GM18508 (cell line): ENCODE measurements around the gene MRC1.
"Not testable (repeated sequence)": the region's sequence is repeated elsewhere in the genome, so short reads cannot be mapped to it uniquely, and the experiment has no call there.

ENCODE experiments used
- ATAC-seq: cut with Tn5 transposase; IDR thresholded peaks from one replicate; pipeline ENCODE4 v1.9.1; 2021; ENCODE audit warnings: moderate number of reproducible peaks; ENCODE audit not compliant: insufficient read depth, unreplicated experiment

Gene MRC1

GRCh38 chr10:17882557-17882956 is 73.4 kb downstream of the MRC1 start:
- ATAC-seq = no peak

DNA sequence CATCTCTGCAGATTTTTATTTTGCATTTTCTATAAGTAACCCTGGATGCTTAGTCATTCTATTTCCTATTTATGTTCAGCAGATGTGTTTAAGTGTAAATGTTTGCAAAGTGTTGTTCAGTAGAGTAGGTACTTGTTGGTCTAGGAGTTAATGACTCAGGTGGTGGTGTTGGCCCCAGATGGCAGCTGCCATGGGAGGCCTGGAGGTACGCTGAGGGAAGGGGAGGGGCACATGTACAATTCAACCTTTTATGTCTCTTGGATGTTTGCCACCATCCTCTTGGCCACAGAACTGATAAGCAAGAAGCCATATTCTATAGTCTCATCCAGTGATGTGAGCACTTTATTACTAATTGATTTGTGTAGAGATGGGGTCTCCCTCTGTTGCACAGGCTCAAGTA is 74.5 kb downstream of the MRC1 start:
- no peak for ATAC-seq

- no peak for ATAC-seq
These were observed 79.0 kb downstream of the MRC1 start for GRCh38 chr10:17888189-17888588.

- ATAC-seq = no peak
These were observed 82.3 kb downstream of the MRC1 start for GRCh38 chr10:17891435-17891834.

DNA sequence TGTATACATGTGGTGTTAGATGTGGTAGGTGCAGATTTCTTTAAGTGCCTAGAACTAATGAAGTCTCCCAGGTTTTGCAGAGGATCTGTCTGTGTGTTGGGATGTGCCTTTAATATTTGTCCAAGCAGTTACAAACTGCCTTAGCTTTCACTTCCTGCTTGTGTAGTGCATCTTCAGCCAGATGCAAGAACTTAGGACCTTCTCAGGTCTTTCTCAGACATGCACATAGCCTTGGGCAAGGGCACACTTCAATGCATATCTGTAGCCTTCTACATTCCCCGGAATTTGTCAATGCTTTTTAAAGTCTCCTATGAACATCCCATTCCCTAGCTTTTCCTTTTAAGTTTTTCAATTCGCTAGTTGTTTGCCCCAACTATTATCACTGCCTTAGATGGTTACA is 95.4 kb downstream of the MRC1 start:
- no peak for ATAC-seq

GRCh38 chr10:17905491-17905890 is 96.3 kb downstream of the MRC1 start:
- ATAC-seq = no peak

- ATAC-seq = no peak
These were observed 96.9 kb downstream of the MRC1 start for GRCh38 chr10:17906002-17906401.

DNA sequence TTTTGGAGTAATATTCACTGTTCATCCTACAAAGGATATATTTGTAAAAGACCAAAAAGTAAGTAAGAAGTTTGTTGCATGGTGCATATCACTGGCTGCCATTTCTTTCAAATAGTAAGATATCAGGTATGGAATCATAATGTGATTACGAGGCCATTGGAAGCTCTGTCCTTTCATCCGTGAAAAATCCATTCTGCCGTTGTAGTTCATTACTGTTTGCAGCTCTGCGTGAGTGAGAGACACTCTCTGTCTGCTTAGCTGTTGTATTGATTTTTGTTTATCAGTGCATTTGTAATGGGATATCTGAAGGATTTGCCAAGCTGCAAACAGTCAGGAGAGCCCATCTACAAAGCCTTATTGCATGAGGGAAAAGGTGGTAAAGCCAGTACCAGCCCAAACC is 98.5 kb downstream of the MRC1 start:
- no peak for ATAC-seq

DNA sequence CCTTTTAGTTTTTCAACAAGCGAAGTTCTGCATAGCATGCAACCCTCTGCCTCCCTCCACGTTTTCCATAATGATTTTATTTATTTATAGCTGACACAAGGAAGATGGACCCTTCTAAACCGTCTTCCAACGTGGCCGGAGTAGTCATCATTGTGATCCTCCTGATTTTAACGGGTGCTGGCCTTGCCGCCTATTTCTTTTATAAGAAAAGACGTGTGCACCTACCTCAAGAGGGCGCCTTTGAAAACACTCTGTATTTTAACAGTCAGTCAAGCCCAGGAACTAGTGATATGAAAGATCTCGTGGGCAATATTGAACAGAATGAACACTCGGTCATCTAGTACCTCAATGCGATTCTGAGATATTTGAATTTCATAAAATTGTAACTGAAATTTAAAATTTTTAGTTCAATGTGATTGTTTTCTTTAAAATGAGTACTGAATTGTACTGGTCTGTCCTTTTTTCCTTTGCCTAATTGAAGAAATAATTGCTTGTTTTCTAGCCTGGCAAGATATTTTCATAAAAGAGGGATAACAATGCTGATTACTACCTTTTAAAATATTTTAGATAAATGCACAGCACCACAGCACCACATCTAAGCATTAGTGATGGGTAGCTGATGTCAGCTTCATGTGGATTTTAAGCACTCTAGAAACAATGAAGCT is 101.1 kb downstream of the MRC1 start:
- ATAC-seq = no peak

GRCh38 chr10:17912754-17913153 is 103.6 kb downstream of the MRC1 start:
- ATAC-seq = no peak

DNA sequence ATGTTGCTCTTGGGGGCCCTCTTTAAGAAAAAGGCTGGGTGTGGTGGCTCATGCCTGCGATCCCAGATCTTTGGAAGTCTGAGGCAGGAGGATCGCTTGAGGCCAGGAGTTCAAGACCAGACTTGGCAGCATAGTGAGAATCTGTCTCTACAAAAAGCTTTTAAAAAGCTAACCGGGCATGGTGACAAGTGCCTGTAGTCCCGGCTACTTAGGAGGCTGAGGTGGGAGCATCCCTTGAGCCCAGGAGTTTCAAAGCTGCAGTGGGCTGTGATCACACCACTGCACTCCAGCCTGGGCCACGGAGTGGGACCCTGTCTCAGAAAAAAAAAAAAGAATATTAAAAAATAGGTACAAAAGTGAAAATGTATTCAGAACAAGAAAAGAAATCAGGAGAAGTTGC is 104.5 kb downstream of the MRC1 start:
- no peak for ATAC-seq

DNA sequence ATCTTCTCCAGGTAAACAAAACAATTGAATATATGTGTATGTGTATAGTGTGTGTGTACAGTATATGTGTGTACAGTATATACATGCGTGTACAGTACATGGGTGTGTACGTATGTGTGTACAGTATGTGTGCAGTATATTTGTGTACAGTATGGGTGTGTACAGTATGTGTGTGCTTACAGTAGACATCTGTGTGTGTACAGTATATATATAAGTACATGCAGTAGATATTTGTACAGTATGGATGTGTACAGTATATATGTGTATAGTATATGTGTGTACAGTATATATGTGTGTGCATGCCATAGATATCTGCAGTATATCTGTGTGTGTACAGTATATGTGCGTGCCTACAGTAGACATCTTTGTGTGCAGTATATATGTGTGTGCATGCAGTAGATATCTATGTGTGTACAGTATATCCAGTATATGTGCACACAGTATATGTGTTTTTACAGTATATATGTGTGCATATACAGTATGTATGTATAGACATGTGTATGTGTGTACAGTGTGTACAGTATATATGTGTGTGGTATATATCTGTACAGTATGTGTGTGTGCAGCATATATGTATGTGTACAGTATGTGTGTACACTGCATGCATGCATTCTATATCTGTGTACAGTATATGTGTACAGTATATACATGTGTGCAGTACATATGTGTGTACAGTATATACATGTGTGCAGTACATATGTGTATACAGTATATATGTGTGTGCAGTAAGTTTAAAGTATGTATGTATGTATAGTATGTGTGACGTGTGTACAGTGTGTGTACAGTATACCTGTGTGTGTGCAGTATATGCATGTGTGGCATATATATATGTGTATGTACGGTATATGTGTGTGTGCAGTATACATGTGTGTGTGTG is 105.3 kb downstream of the MRC1 start:
- no peak for ATAC-seq

GRCh38 chr10:17915181-17915580 is 106.0 kb downstream of the MRC1 start:
- no peak for ATAC-seq

DNA sequence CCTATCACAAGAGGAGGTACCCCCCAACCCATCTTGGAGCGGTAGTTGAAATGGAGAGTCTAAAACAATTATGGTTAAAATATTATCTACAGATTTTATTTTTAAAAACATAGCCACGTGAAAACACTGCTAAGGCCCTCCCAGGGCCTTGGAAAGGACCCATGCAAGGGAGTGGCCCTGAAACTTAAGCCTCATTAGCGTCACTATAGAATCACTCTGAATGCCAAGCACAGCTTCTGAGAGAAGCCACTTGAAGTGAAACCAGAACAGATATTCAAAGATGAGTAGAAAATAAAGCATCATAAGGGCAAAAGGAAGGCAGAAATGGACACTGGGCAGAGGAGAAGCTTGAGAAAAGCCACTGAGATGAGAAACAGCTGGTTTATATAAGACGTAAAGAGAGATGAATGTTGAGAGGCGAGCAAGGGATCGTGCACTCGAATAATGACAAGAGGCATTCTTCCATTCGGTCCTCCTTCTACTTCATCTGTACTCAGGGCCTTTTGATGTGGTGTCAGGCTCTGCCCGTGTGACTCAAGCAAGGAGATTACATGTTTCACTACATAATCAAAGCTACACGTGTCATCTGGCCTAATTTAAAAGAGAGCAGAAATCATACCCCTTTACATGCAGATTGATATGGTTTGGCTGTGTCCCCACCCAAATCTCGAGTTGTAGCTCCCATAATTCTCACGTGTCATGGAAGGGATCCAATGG is 109.2 kb downstream of the MRC1 start:
- no peak for ATAC-seq

DNA sequence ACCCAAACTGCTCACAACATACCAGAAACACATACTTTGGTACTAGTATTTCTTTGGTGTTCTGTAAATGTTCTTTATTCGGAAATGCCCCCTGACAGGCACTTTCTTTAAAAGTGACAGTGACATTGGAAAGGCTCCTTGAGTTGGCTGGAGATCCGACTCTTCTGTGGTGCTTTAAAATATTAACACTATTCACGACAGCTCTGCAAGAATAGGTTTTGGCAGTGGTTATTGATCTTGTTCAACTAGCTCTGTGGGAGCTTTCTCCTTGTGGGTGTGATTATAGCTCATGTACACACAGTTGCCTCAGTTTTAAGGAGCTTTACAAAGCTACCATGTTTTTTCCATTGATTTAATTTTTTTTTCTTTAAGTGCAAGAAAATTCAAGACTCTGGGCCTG is 112.2 kb downstream of the MRC1 start:
- no peak for ATAC-seq

GRCh38 chr10:17923728-17924127 is 114.6 kb downstream of the MRC1 start:
- ATAC-seq = no peak

- ATAC-seq = no peak
These were observed 134.0 kb downstream of the MRC1 start for GRCh38 chr10:17943033-17943745.

DNA sequence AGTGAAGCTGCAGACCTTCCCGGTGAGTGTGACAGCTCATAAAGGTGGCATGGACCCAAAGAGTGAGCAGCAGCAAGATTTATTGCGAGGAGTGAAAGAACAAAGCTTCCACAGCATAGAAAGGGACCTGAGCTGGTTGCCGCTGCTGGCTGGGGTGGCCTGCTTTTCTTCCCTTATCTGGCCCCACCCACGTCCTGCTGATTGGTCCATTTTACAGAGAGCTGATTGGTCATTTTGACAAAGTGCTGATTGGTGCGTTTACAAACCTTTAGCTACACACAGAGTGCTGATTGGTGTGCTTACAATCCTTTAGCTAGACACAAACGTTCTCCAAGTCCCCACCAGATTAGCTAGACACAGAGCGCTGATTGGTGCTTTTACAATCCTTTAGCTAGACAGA is 141.1 kb downstream of the MRC1 start:
- not testable (repeated sequence) for ATAC-seq

- no peak for ATAC-seq
These were observed 141.6 kb downstream of the MRC1 start for GRCh38 chr10:17950726-17951125.

- no peak for ATAC-seq
These were observed 142.8 kb downstream of the MRC1 start, which contains the start of gene SLC39A12 for GRCh38 chr10:17951868-17952371. SLC39A12 (plus strand) TSS chr10:17951918; CDS start chr10:17953277, 1,359 bp downstream.
